H1 (cell line): ENCODE results near the gene RPL26. TPM values are rescaled to one million over a fixed set of nuclear protein-coding genes. Genes with fewer than 3 reads are reported as not detected.

Source experiments
- CTCF ChIA-PET: fragments of 300-600 bp; sonication (Branson Sonifier 250); formaldehyde crosslinking; loops from one replicate; lab custom pipeline; 2021; ENCODE audit not compliant: partially characterized antibody; lab: Charles Lee
- POLR2A ChIA-PET: fragments of 300-600 bp; sonication (Branson Sonifier 250); formaldehyde crosslinking; loops from one replicate; lab custom pipeline; 2021; ENCODE audit warnings: inconsistent platforms; ENCODE audit not compliant: partially characterized antibody; lab: Charles Lee
- DNase-seq, 2 experiments: peaks; one replicate each; pipeline versions ENCODE4 v3.0.0 to v3.0.0-alpha.2; 2010 to 2022; ENCODE audit warnings: low spot score in 2 of 2, low read depth in 1 of 2, mixed read lengths in 1 of 2
- FAIRE-seq: peaks from 2 replicates; lab custom pipeline; 2011; peaks lifted over from hg19 to GRCh38; lab: Jason Lieb, UNC
- H2AFZ ChIP-seq: 2 replicates; pipeline ENCODE4 v1.8.1; 2012; ENCODE audit warnings: low read length, inconsistent platforms
- H2AK5ac ChIP-seq: 2 replicates; pipeline ENCODE4 v1.6.1; 2013; ENCODE audit warnings: low read depth, low read length
- H2BK120ac ChIP-seq: replicated peaks from 2 replicates; pipeline ENCODE3; 2013; ENCODE audit warnings: low read depth, low read length, inconsistent platforms
- H2BK12ac ChIP-seq: 2 replicates; pipeline ENCODE4 v1.6.1; 2013; ENCODE audit warnings: low read depth, low read length
- H2BK15ac ChIP-seq: 2 replicates; pipeline ENCODE4 v1.6.1; 2013; ENCODE audit warnings: low read length
- H2BK20ac ChIP-seq: 2 replicates; pipeline ENCODE4 v1.6.1; 2013; ENCODE audit warnings: low read length
- H2BK5ac ChIP-seq: 2 replicates; pipeline ENCODE4 v1.6.1; 2013; ENCODE audit warnings: low read depth, low read length
- H3K14ac ChIP-seq: 2 replicates; pipeline ENCODE4 v1.6.1; 2013; ENCODE audit warnings: inconsistent platforms; ENCODE audit not compliant: insufficient read length
- H3K18ac ChIP-seq: 2 replicates; pipeline ENCODE4 v1.6.1; 2013; ENCODE audit warnings: low read length; ENCODE audit errors: extremely low read depth
- H3K23ac ChIP-seq: 2 replicates; pipeline ENCODE4 v1.6.1; 2013; ENCODE audit warnings: inconsistent platforms; ENCODE audit not compliant: insufficient read length
- H3K23me2 ChIP-seq: 2 replicates; pipeline ENCODE4 v1.6.1; 2013; ENCODE audit warnings: low read depth, low read length
- H3K27ac ChIP-seq: 2 replicates; pipeline ENCODE4 v1.6.1; 2011; ENCODE audit warnings: low read depth, low read length, inconsistent platforms
- H3K27me3 ChIP-seq, 4 experiments: replicated peaks in 1 of 4; 1 replicate in 1 of 4; 2 replicates in 3 of 4; pipeline versions ENCODE4 v1.6.1 to v1.8.1; 2011 to 2013; ENCODE audit warnings: low read length in 3 of 4, mild to moderate bottlenecking in 3 of 4, inconsistent platforms in 2 of 4, mixed read lengths in 2 of 4, moderate library complexity in 1 of 4; ENCODE audit not compliant: control insufficient read depth in 3 of 4, insufficient read depth in 3 of 4; ENCODE audit errors: extremely low read depth in 1 of 4
- H3K36me3 ChIP-seq, 4 experiments: 2 replicates each; pipeline versions ENCODE4 v1.6.1 to v1.8.1; 2011 to 2013; ENCODE audit warnings: mild to moderate bottlenecking in 4 of 4, low read length in 3 of 4, moderate library complexity in 2 of 4, control low read depth in 1 of 4, inconsistent platforms in 1 of 4; ENCODE audit not compliant: insufficient read depth in 4 of 4, control insufficient read depth in 2 of 4
- H3K4ac ChIP-seq: replicated peaks from 2 replicates; pipeline ENCODE3; 2013; ENCODE audit warnings: low read length, low read depth, mixed read lengths, inconsistent platforms; ENCODE audit not compliant: insufficient read length
- H3K4me1 ChIP-seq, 4 experiments: replicated peaks in 1 of 4; 1 replicate in 1 of 4; 2 replicates in 3 of 4; pipeline versions ENCODE4 v1.6.1 to v1.8.1; 2011 to 2013; ENCODE audit warnings: low read length in 3 of 4, inconsistent platforms in 2 of 4, mixed read lengths in 1 of 4; ENCODE audit not compliant: insufficient read depth in 4 of 4, control insufficient read depth in 3 of 4
- H3K4me2 ChIP-seq, 2 experiments: 2 replicates each; pipeline versions ENCODE4 v1.6.1 to v1.8.1; 2011 to 2013; ENCODE audit warnings: low read depth in 2 of 2, low read length in 2 of 2, control low read depth in 1 of 2, inconsistent platforms in 1 of 2, mild to moderate bottlenecking in 1 of 2; ENCODE audit not compliant: insufficient read depth in 1 of 2
- H3K4me3 ChIP-seq, 4 experiments: fragments of 200-600, 300-600 bp in 1 of 4; sonication (generic), shearing (Covaris generic), sonication (Bioruptor Twin) in 1 of 4; 2 replicates each; pipeline versions ENCODE4 v1.5.1 to v1.8.1; 2011 to 2016; ENCODE audit warnings: low read length in 4 of 4, low read depth in 3 of 4, control low read depth in 2 of 4, inconsistent platforms in 2 of 4, mild to moderate bottlenecking in 2 of 4, mixed read lengths in 1 of 4, moderate library complexity in 1 of 4; ENCODE audit not compliant: insufficient read depth in 2 of 4; ENCODE audit errors: extremely low read depth in 1 of 4
- H3K56ac ChIP-seq: replicated peaks from 2 replicates; pipeline ENCODE3; 2013; ENCODE audit warnings: low read depth, mild to moderate bottlenecking, mixed read lengths, low read length, inconsistent platforms; ENCODE audit not compliant: insufficient read length
- H3K79me1 ChIP-seq: 2 replicates; pipeline ENCODE4 v1.6.1; 2013; ENCODE audit warnings: low read depth, low read length, control low read depth
- H3K79me2 ChIP-seq, 2 experiments: 2 replicates each; pipeline versions ENCODE4 v1.6.1 to v1.8.1; 2012 to 2013; ENCODE audit warnings: low read length in 2 of 2, mild to moderate bottlenecking in 2 of 2, inconsistent platforms in 1 of 2; ENCODE audit not compliant: insufficient read depth in 2 of 2, control insufficient read depth in 1 of 2
- H3K9ac ChIP-seq, 4 experiments: replicated peaks in 1 of 4; 1 replicate in 1 of 4; 2 replicates in 3 of 4; pipeline versions ENCODE4 v1.6.1 to v1.8.1; 2011 to 2013; ENCODE audit warnings: low read depth in 3 of 4, low read length in 3 of 4, control low read depth in 2 of 4, mild to moderate bottlenecking in 2 of 4, moderate library complexity in 2 of 4, inconsistent platforms in 1 of 4; ENCODE audit errors: extremely low read depth in 1 of 4
- H3K9me3 ChIP-seq, 2 experiments: 2 replicates each; pipeline versions ENCODE4 v1.6.1 to v1.8.1; 2012 to 2013; ENCODE audit warnings: mild to moderate bottlenecking in 2 of 2, moderate library complexity in 2 of 2, control low read depth in 1 of 2, inconsistent platforms in 1 of 2, low read depth in 1 of 2, low read length in 1 of 2, mixed read lengths in 1 of 2; ENCODE audit not compliant: insufficient read depth in 2 of 2
- H4K20me1 ChIP-seq, 2 experiments: replicated peaks in 1 of 2; 2 replicates each; pipeline versions ENCODE3 to v1.8.1; 2011 to 2013; ENCODE audit warnings: inconsistent platforms in 2 of 2, low read length in 2 of 2, mild to moderate bottlenecking in 1 of 2; ENCODE audit not compliant: insufficient read depth in 2 of 2, control insufficient read depth in 1 of 2
- H4K5ac ChIP-seq: 2 replicates; pipeline ENCODE4 v1.6.1; 2013; ENCODE audit warnings: low read length, low read depth, mixed read lengths, inconsistent platforms; ENCODE audit not compliant: insufficient read length
- H4K8ac ChIP-seq: 2 replicates; pipeline ENCODE4 v1.8.0; 2013; ENCODE audit warnings: mild to moderate bottlenecking, moderate library complexity, low read length, inconsistent platforms; ENCODE audit not compliant: insufficient read depth; ENCODE audit errors: extremely low read depth
- H4K91ac ChIP-seq: replicated peaks from 2 replicates; pipeline ENCODE3; 2013; ENCODE audit warnings: low read length, mixed read lengths, inconsistent platforms; ENCODE audit not compliant: insufficient read length
- CHD1 ChIP-seq: IDR thresholded peaks from 2 replicates; pipeline ENCODE4 v1.6.1; 2012; ENCODE audit warnings: low read depth, low read length, improper control_type of control experiment
- CHD2 ChIP-seq: IDR thresholded peaks from 2 replicates; pipeline ENCODE4 v1.6.1; 2012; ENCODE audit warnings: low read length, improper control_type of control experiment
- EP300 ChIP-seq, 2 experiments: IDR thresholded peaks; 1 replicate in 1 of 2; 2 replicates in 1 of 2; pipeline ENCODE4 v1.6.1; 2011 to 2012; ENCODE audit warnings: low read depth in 2 of 2, low read length in 2 of 2, mild to moderate bottlenecking in 2 of 2, borderline replicate concordance in 1 of 2, inconsistent platforms in 1 of 2, moderate library complexity in 1 of 2
- EZH2 ChIP-seq: fragments of 200-600 bp; sonication (generic); IDR thresholded peaks from 2 replicates; pipeline ENCODE4 v1.7.1; 2012; ENCODE audit warnings: low read depth, mild to moderate bottlenecking, moderate library complexity, low read length, inconsistent platforms; ENCODE audit not compliant: severe bottlenecking
- GTF2F1 ChIP-seq: IDR thresholded peaks from 2 replicates; pipeline ENCODE4 v1.6.1; 2012; ENCODE audit warnings: low read depth, low read length, improper control_type of control experiment, borderline replicate concordance
- HDAC6 ChIP-seq: IDR thresholded peaks from one replicate; pipeline ENCODE4 v1.7.1; 2012; ENCODE audit warnings: low read depth, mild to moderate bottlenecking, inconsistent platforms, low read length, moderate library complexity
- JUND ChIP-seq: IDR thresholded peaks from 2 replicates; pipeline ENCODE4 v1.6.1; 2011; ENCODE audit warnings: mild to moderate bottlenecking, improper control_type of control experiment, low read length
- NANOG ChIP-seq: IDR thresholded peaks from 2 replicates; pipeline ENCODE4 v1.6.1; 2011; ENCODE audit warnings: low read length, low read depth, mild to moderate bottlenecking, inconsistent platforms; ENCODE audit not compliant: insufficient read depth, poor library complexity, severe bottlenecking
- RNF2 ChIP-seq: fragments of 200-900, 300-1000 bp; sonication (generic); IDR thresholded peaks from 2 replicates; pipeline ENCODE4 v1.7.1; 2016; ENCODE audit warnings: borderline replicate concordance, low read depth, mild to moderate bottlenecking, antibody characterized with exemption, low read length; ENCODE audit not compliant: poor library complexity, severe bottlenecking; ENCODE audit errors: missing control alignments
- SAP30 ChIP-seq: fragments of 300-600 bp; sonication (generic); IDR thresholded peaks from 2 replicates; pipeline ENCODE4 v1.7.1; 2012; ENCODE audit warnings: low read length, moderate library complexity, mild to moderate bottlenecking, inconsistent platforms; ENCODE audit not compliant: insufficient read depth, insufficient replicate concordance
- SUZ12 ChIP-seq: fragments of 200-600 bp; sonication (generic); IDR thresholded peaks from 2 replicates; pipeline ENCODE4 v1.6.1; 2012; ENCODE audit warnings: mild to moderate bottlenecking, inconsistent platforms, low read length, moderate library complexity, mixed read lengths
- TBP ChIP-seq: IDR thresholded peaks from 2 replicates; pipeline ENCODE4 v1.6.1; 2011; ENCODE audit warnings: low read depth, low read length, improper control_type of control experiment
- YY1 ChIP-seq: IDR thresholded peaks from 2 replicates; pipeline ENCODE4 v1.6.1; 2011; ENCODE audit warnings: low read depth, mild to moderate bottlenecking, low read length
- WGBS, 2 experiments: shearing (Covaris generic) in 1 of 2; methylation state at CpG; one replicate each; pipeline versions ENCODE4 v1.1.6 to v1.1.7; 2013 to 2015; ENCODE audit warnings: low lambda C conversion rate in 2 of 2, mixed read lengths in 2 of 2, inconsistent platforms in 1 of 2, low coverage in 1 of 2, missing lambda C conversion rate in 1 of 2; ENCODE audit not compliant: insufficient replicate concordance in 2 of 2, insufficient coverage in 1 of 2, insufficient read length in 1 of 2; ENCODE audit errors: extremely low coverage in 1 of 2, missing lambda C conversion rate in 1 of 2; 5-methylcytosine and 5-hydroxymethylcytosine counted together
- polyA plus RNA-seq, 7 experiments: library from polyadenylated mRNA; depleted of rRNA in 3 of 7; stranded (reverse) in 5 of 7; unstranded in 2 of 7; fragments of >200 nt in 5 of 7; fragments of 200-250 nt in 2 of 7; gene quantifications; 1 replicate in 5 of 7; 2 replicates in 1 of 7; 4 replicates in 1 of 7; pipeline versions ENCODE4 v1.2.1 to v1.2.3, GENCODE V29; 2011 to 2013; ENCODE audit warnings: missing spikeins in 2 of 7, mixed read lengths in 2 of 7
- total RNA-seq: library from RNA; stranded (reverse); fragmentation: NEBNext Ultra II Directional; extraction: Animal tissue kit (Norgen Biotek cat#: 25700); gene quantifications from 2 replicates; pipeline ENCODE4 v1.2.1, GENCODE V29; 2021

Gene RPL26
- total and polyA plus RNA-seq, 2 of the 8 experiments (the other 6 are each of a cell fraction or from before 2014, with no cell fraction given): 1,963 to 2,554 TPM

- H3K18ac ChIP-seq: no peak overlapping the region
- FAIRE-seq (no peak), DNase-seq (no peak)
- H3K36me3 ChIP-seq: no peaks in the 10 kb centered on the region
- H3K79me1 ChIP-seq: no peaks in the 10 kb centered on the region
- WGBS, 2 experiments: 76% methylated on average over 8 of the region's 8 CpGs; no CpG with 5 or more reads in 1 of the 2 experiments
- no peak overlapping the region for H3K4me2 ChIP-seq
- H2BK120ac ChIP-seq: no peak overlapping the region
- H4K5ac ChIP-seq: no peak overlapping the region
- no peak overlapping the region for H3K27ac ChIP-seq
- no peak overlapping the region for H3K56ac ChIP-seq
- H3K9ac ChIP-seq: no peak overlapping the region
- no peak overlapping the region for H2AFZ ChIP-seq
- H3K14ac ChIP-seq: no peak overlapping the region
- 0 out of 2 replicates have a peak overlapping the region, but pooled peaks have one; percentile 23 for H2BK15ac ChIP-seq
- H3K79me2 ChIP-seq: no peaks in the 10 kb centered on the region
- no peak overlapping the region for H3K4ac ChIP-seq
- H3K27me3 ChIP-seq: no peaks in the 10 kb centered on the region
- no peak overlapping the region for H4K8ac ChIP-seq
- no peak overlapping the region for H2BK5ac ChIP-seq
- H2AK5ac ChIP-seq: no peak overlapping the region
- H2BK12ac ChIP-seq: no peak overlapping the region
- ChIA-PET POLR2A (interaction anchor here (1.1 to 4.8 kb wide), 5 partner anchors 8 to 22 kb away, joined by 3 to 23 read pairs (median 3); partner anchors contain the start of gene KRABD2), CTCF (interaction anchor here (1.1 kb wide), 1 partner anchor 16 kb away, joined by 3 read pairs; no protein-coding TSS in a partner anchor)
- H3K4me3 ChIP-seq: no peak overlapping the region
- no peak for TF ChIP-seq YY1
- no peak for TF ChIP-seq CHD2
- no peak for TF ChIP-seq SAP30
- no peak for TF ChIP-seq CHD1
- no peak for TF ChIP-seq SUZ12
- no peak for TF ChIP-seq EP300 (IDR thresholded peaks at IDR 0.05; ENCODE audit: borderline replicate concordance in 1 of 2, low read depth in 2 of 2, low read length in 2 of 2)
- no peak for TF ChIP-seq HDAC6
- TF ChIP-seq RNF2: no peak
- TF ChIP-seq JUND: no peak
- no peak for TF ChIP-seq EZH2
- TF ChIP-seq TBP: no peak
- TF ChIP-seq GTF2F1: no peak
- no peak for TF ChIP-seq NANOG
- peaks cover 0 to 3% (median 0%) of the 10 kb centered on the region in 4 experiments; a peak in 1 of 7 replicates for H3K4me1 ChIP-seq
- no peak overlapping the region for H4K91ac ChIP-seq
- no peaks in the 10 kb centered on the region for H3K9me3 ChIP-seq
- H4K20me1 ChIP-seq: no peaks in the 10 kb centered on the region
- H2BK20ac ChIP-seq: no peak overlapping the region
- no peaks in the 10 kb centered on the region; the same call in 1 of the 2 replicates for H3K23me2 ChIP-seq
- no peak overlapping the region for H3K23ac ChIP-seq
Observed at GRCh38 chr17:8354236-8354635, 28.8 kb downstream of the RPL26 start.
